SU-DHL-6 (cell line): ENCODE results near the gene DPM3.

Experiments
- EZH2phosphoT487 ChIP-seq: fragments of 200-600 bp; sonication (generic), shearing (Covaris generic); conservative IDR thresholded peaks from 2 replicates; pipeline ENCODE4 v1.6.1; 2018; ENCODE audit warnings: mild to moderate bottlenecking, antibody characterized with exemption, low read length, moderate library complexity, mixed read lengths
- TF ChIP-seq, protein P1 (sequence below): fragments of 200-600 bp; sonication (generic); IDR thresholded peaks from one replicate; pipeline ENCODE4 v1.5.1; 2017; ENCODE audit warnings: antibody characterized with exemption, mild to moderate bottlenecking, low read length, moderate library complexity; ENCODE audit not compliant: insufficient read depth, poor library complexity, severe bottlenecking

DNA sequence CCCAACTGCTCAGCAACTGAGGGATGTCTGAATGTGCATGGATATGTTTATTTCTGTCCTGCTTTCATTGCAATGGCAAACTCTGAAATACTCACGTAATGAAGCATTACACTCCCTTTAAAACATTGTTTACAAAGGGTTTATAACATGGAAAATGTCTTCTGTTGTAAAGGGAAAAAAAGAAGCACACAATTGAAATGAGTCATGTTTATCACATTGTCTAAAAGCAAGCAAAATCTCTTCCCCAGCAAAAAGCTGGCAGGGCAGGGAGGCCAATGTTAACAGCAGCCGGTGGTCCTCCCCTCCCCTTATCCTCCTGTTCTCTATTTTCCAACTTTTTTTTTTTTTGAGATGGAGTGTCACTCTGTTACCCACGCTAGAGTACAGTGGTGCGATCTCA is 16.5 kb downstream of the DPM3 start:
- TF ChIP-seq, protein P1, sequence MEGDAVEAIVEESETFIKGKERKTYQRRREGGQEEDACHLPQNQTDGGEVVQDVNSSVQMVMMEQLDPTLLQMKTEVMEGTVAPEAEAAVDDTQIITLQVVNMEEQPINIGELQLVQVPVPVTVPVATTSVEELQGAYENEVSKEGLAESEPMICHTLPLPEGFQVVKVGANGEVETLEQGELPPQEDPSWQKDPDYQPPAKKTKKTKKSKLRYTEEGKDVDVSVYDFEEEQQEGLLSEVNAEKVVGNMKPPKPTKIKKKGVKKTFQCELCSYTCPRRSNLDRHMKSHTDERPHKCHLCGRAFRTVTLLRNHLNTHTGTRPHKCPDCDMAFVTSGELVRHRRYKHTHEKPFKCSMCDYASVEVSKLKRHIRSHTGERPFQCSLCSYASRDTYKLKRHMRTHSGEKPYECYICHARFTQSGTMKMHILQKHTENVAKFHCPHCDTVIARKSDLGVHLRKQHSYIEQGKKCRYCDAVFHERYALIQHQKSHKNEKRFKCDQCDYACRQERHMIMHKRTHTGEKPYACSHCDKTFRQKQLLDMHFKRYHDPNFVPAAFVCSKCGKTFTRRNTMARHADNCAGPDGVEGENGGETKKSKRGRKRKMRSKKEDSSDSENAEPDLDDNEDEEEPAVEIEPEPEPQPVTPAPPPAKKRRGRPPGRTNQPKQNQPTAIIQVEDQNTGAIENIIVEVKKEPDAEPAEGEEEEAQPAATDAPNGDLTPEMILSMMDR = no peak
- TF ChIP-seq EZH2phosphoT487 = no peak
